ENCODE results near the gene NLN. TPM values are rescaled to one million over a fixed set of nuclear protein-coding genes. Genes with fewer than 3 reads are reported as not detected.

The NLN gene
- polyA plus RNA-seq, 1 donor (not counting 4 experiments of a cell fraction or from before 2014, with no cell fraction given), result 26.1 TPM

GRCh38 chr5:65867542-65868195, 145.7 kb downstream of the NLN start:
- Histone ChIP-seq H3K79me2 (ENCODE audit: control insufficient read depth, insufficient read depth, low read length) (no peaks in the 10 kb centered on the region), H3K36me3 (ENCODE audit: control insufficient read depth in 2 of 2, extremely low read depth in 1 of 2, insufficient read depth in 2 of 2, low read length in 2 of 2) (no peaks in the 10 kb centered on the region), H3K9me3 (ENCODE audit: control insufficient read depth, low read depth, low read length) (no peaks in the 10 kb centered on the region), H3K9ac (ENCODE audit: control insufficient read depth, extremely low read depth, insufficient read depth, low read length) (no peak overlapping the region), H3K4me2 (ENCODE audit: control insufficient read depth, extremely low read depth, insufficient read depth, low read depth, low read length) (no peak overlapping the region), H3K27me3 (ENCODE audit: control insufficient read depth, extremely low read depth, insufficient read depth, low read length) (no peaks in the 10 kb centered on the region), H3K4me3 (ENCODE audit: control insufficient read depth in 2 of 3, extremely low read depth in 1 of 3, insufficient read depth in 2 of 3, low read depth in 1 of 3, low read length in 3 of 3) (no peak overlapping the region), H3K27ac (ENCODE audit: control insufficient read depth, insufficient read depth, low read length) (no peak overlapping the region), H3K9me1 (ENCODE audit: control insufficient read depth, extremely low read depth, insufficient read depth, low read length) (no peaks in the 10 kb centered on the region), H2AFZ (ENCODE audit: control insufficient read depth, low read length) (no peak overlapping the region), H3K4me1 (ENCODE audit: control insufficient read depth, extremely low read depth, insufficient read depth, low read length) (peaks cover 17% of the 10 kb centered on the region), H4K20me1 (ENCODE audit: control insufficient read depth, extremely low read depth, insufficient read depth, low read length) (no peaks in the 10 kb centered on the region)
- TF ChIP-seq CTCF (optimal IDR thresholded peaks at IDR 0.05 in 1 of 3, IDR thresholded peaks at IDR 0.05 in 1 of 3, conservative IDR thresholded peaks at IDR 0.05 in 1 of 3; ENCODE audit: extremely low read depth in 1 of 3, insufficient read depth in 2 of 3, low read length in 3 of 3) (no peak), EZH2 (IDR thresholded peaks at IDR 0.05; ENCODE audit: low read length) (no peak)
- DNase-seq (ENCODE audit: low read depth, low spot score) (no peak), FAIRE-seq (no peak)
- dilution Hi-C loops (cut with MboI; ENCODE audit: extremely low pct_ligation_motif_present, low sequenced_read_pairs), result no loop called here

- Histone ChIP-seq H3K36me3 (ENCODE audit: control insufficient read depth in 2 of 2, extremely low read depth in 1 of 2, insufficient read depth in 2 of 2, low read length in 2 of 2) (no peaks in the 10 kb centered on the region), H3K9ac (ENCODE audit: control insufficient read depth, extremely low read depth, insufficient read depth, low read length) (no peak overlapping the region), H4K20me1 (ENCODE audit: control insufficient read depth, extremely low read depth, insufficient read depth, low read length) (no peaks in the 10 kb centered on the region), H3K4me1 (ENCODE audit: control insufficient read depth, extremely low read depth, insufficient read depth, low read length) (peaks cover 18% of the 10 kb centered on the region), H3K9me1 (ENCODE audit: control insufficient read depth, extremely low read depth, insufficient read depth, low read length) (no peaks in the 10 kb centered on the region), H3K4me3 (ENCODE audit: control insufficient read depth in 2 of 3, extremely low read depth in 1 of 3, insufficient read depth in 2 of 3, low read depth in 1 of 3, low read length in 3 of 3) (no peak overlapping the region), H3K27ac (ENCODE audit: control insufficient read depth, insufficient read depth, low read length) (no peak overlapping the region), H3K9me3 (ENCODE audit: control insufficient read depth, low read depth, low read length) (no peaks in the 10 kb centered on the region), H3K4me2 (ENCODE audit: control insufficient read depth, extremely low read depth, insufficient read depth, low read depth, low read length) (no peak overlapping the region), H2AFZ (ENCODE audit: control insufficient read depth, low read length) (no peak overlapping the region), H3K27me3 (ENCODE audit: control insufficient read depth, extremely low read depth, insufficient read depth, low read length) (no peaks in the 10 kb centered on the region), H3K79me2 (ENCODE audit: control insufficient read depth, insufficient read depth, low read length) (no peaks in the 10 kb centered on the region)
- TF ChIP-seq EZH2 (IDR thresholded peaks at IDR 0.05; ENCODE audit: low read length) (no peak), CTCF (optimal IDR thresholded peaks at IDR 0.05 in 1 of 3, IDR thresholded peaks at IDR 0.05 in 1 of 3, conservative IDR thresholded peaks at IDR 0.05 in 1 of 3; ENCODE audit: extremely low read depth in 1 of 3, insufficient read depth in 2 of 3, low read length in 3 of 3) (no peak)
- no peak for FAIRE-seq
- no peak for DNase-seq (ENCODE audit: low read depth, low spot score)
- dilution Hi-C loops (cut with MboI; ENCODE audit: extremely low pct_ligation_motif_present, low sequenced_read_pairs), result no loop called here
Observed at GRCh38 chr5:65868509-65868908, 146.5 kb downstream of the NLN start.
